HL-60 (cell line): ENCODE measurements around the gene ADGRF4.

Source experiments
- DNase-seq, 2 experiments: peaks; one replicate each; pipeline ENCODE4 v3.0.0-alpha.2; 2010 to 2020; ENCODE audit warnings: low read depth in 1 of 2, low spot score in 1 of 2
- H3K27ac ChIP-seq: fragments of 250-450 bp; sonication (Bioruptor Pico); replicated peaks from 2 replicates; pipeline ENCODE4 v1.5.1; 2020; ENCODE audit warnings: mild to moderate bottlenecking, moderate library complexity
- H3K27me3 ChIP-seq: fragments of 250-450 bp; sonication (Bioruptor Pico); 2 replicates; pipeline ENCODE4 v1.5.1; 2021; ENCODE audit warnings: mild to moderate bottlenecking, moderate library complexity; ENCODE audit not compliant: insufficient read depth, poor library complexity, severe bottlenecking
- H3K4me3 ChIP-seq: replicated peaks from 2 replicates; pipeline ENCODE4 v1.5.1; 2011; ENCODE audit warnings: mild to moderate bottlenecking, control low read depth, low read length; ENCODE audit not compliant: insufficient read depth
- GABPA ChIP-seq: IDR thresholded peaks from 2 replicates; pipeline ENCODE4 v1.6.1; 2012; ENCODE audit warnings: low read depth
- POLR2AphosphoS5 ChIP-seq: IDR thresholded peaks from 2 replicates; pipeline ENCODE4 v1.6.1; 2012; ENCODE audit warnings: low read depth
- SPI1 ChIP-seq: IDR thresholded peaks from 2 replicates; pipeline ENCODE4 v1.6.1; 2012; ENCODE audit warnings: low read depth, mild to moderate bottlenecking, borderline replicate concordance
- TF ChIP-seq, protein P1 (sequence below): IDR thresholded peaks from 2 replicates; pipeline ENCODE4 v1.6.1; 2012; ENCODE audit warnings: low read depth; ENCODE audit not compliant: insufficient replicate concordance
- TF ChIP-seq, protein P2 (sequence below): IDR thresholded peaks from one replicate; pipeline ENCODE4 v1.5.1; 2011; ENCODE audit warnings: low read length, control low read depth, inconsistent platforms; ENCODE audit not compliant: insufficient read depth

ADGRF4 gene

DNA sequence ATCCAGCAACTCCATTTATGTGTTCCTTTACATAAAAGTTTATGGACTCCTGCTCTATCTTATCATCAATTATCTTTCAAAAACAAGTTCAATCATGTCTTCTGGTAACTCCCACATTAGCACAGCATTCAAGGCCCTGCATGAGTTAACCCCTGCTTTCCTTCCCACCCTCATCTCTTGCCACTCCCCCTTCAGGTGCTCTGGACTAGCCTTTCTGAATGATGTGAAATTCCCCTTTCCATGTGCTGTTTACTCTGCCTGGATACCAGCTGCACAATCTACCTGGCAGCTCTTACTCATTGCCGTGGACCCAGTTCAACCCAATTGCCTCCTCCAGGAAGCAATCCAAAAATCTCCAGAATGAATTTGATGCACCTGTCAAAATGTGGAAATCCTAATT is 11.9 kb downstream of the ADGRF4 start:
- no peak overlapping the region for H3K27ac ChIP-seq
- DNase-seq, result no peak
- TF ChIP-seq, protein P1, sequence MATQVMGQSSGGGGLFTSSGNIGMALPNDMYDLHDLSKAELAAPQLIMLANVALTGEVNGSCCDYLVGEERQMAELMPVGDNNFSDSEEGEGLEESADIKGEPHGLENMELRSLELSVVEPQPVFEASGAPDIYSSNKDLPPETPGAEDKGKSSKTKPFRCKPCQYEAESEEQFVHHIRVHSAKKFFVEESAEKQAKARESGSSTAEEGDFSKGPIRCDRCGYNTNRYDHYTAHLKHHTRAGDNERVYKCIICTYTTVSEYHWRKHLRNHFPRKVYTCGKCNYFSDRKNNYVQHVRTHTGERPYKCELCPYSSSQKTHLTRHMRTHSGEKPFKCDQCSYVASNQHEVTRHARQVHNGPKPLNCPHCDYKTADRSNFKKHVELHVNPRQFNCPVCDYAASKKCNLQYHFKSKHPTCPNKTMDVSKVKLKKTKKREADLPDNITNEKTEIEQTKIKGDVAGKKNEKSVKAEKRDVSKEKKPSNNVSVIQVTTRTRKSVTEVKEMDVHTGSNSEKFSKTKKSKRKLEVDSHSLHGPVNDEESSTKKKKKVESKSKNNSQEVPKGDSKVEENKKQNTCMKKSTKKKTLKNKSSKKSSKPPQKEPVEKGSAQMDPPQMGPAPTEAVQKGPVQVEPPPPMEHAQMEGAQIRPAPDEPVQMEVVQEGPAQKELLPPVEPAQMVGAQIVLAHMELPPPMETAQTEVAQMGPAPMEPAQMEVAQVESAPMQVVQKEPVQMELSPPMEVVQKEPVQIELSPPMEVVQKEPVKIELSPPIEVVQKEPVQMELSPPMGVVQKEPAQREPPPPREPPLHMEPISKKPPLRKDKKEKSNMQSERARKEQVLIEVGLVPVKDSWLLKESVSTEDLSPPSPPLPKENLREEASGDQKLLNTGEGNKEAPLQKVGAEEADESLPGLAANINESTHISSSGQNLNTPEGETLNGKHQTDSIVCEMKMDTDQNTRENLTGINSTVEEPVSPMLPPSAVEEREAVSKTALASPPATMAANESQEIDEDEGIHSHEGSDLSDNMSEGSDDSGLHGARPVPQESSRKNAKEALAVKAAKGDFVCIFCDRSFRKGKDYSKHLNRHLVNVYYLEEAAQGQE, result no peak
- TF ChIP-seq, protein P2, sequence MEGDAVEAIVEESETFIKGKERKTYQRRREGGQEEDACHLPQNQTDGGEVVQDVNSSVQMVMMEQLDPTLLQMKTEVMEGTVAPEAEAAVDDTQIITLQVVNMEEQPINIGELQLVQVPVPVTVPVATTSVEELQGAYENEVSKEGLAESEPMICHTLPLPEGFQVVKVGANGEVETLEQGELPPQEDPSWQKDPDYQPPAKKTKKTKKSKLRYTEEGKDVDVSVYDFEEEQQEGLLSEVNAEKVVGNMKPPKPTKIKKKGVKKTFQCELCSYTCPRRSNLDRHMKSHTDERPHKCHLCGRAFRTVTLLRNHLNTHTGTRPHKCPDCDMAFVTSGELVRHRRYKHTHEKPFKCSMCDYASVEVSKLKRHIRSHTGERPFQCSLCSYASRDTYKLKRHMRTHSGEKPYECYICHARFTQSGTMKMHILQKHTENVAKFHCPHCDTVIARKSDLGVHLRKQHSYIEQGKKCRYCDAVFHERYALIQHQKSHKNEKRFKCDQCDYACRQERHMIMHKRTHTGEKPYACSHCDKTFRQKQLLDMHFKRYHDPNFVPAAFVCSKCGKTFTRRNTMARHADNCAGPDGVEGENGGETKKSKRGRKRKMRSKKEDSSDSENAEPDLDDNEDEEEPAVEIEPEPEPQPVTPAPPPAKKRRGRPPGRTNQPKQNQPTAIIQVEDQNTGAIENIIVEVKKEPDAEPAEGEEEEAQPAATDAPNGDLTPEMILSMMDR, result no peak
- TF ChIP-seq GABPA (no peak), POLR2AphosphoS5 (no peak), SPI1 (no peak)
- H3K4me3 ChIP-seq, result no peak overlapping the region
- H3K27me3 ChIP-seq, result no peaks in the 10 kb centered on the region

DNA sequence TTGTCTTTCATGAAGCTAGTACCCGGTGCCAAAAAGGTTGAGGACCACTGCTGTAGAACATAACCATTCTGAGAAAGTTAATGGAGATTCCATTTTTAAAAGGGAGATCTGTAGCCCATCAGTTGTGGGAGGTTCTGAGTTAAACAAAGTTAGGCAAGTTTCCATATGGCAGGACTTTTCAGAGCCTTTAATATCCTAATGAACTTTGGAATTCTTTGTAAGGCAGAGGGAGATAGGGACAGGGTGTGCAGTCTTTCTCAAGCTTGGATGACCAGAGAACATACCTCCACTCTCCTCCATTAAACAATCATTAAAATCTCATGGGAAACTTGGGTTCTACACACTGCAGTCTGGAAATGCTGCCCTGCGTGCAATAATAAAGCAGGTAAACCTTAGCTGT is 14.8 kb downstream of the ADGRF4 start:
- no peak for TF ChIP-seq POLR2AphosphoS5
- TF ChIP-seq, protein P1, result no peak
- TF ChIP-seq, protein P2, result no peak
- no peak for TF ChIP-seq GABPA
- TF ChIP-seq SPI1, result no peak
- no peak overlapping the region for H3K27ac ChIP-seq
- no peaks in the 10 kb centered on the region for H3K27me3 ChIP-seq
- H3K4me3 ChIP-seq, result no peak overlapping the region
- no peak for DNase-seq

DNA sequence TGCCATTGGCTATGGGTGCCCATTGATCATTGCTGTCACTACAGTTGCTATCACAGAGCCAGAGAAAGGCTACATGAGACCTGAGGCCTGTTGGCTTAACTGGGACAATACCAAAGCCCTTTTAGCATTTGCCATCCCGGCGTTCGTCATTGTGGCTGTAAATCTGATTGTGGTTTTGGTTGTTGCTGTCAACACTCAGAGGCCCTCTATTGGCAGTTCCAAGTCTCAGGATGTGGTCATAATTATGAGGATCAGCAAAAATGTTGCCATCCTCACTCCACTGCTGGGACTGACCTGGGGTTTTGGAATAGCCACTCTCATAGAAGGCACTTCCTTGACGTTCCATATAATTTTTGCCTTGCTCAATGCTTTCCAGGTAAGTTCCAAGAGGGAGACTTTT is 16.4 kb downstream of the ADGRF4 start:
- H3K27me3 ChIP-seq, result no peaks in the 10 kb centered on the region
- DNase-seq, result no peak
- no peak overlapping the region for H3K4me3 ChIP-seq
- H3K27ac ChIP-seq, result no peak overlapping the region
- no peak for TF ChIP-seq GABPA
- TF ChIP-seq POLR2AphosphoS5, result no peak
- TF ChIP-seq, protein P2, result no peak
- TF ChIP-seq SPI1, result no peak
- TF ChIP-seq, protein P1, result no peak
